Lower leg skin (tissue), 4 donors: ENCODE data around the gene CHL1. TPM values are rescaled to one million over a fixed set of nuclear protein-coding genes. Genes with fewer than 3 reads are reported as not detected.

Experiments used
- DNase-seq, 2 donors: peaks; one replicate each; pipeline ENCODE4 v3.0.0-alpha.2; 2019; ENCODE audit warnings: low spot score in 2 of 2
- H3K4me3 ChIP-seq: fragments of 200-600 bp; sonication (generic); 2 replicates; pipeline ENCODE4 v1.5.1; 2017; ENCODE audit warnings: mild to moderate bottlenecking, low read depth; ENCODE audit not compliant: poor library complexity, severe bottlenecking
- POLR2A ChIP-seq, 2 donors: fragments of 450-650 bp; IDR thresholded peaks; one replicate each; pipeline ENCODE4 v1.6.1; 2016 to 2017; ENCODE audit warnings: antibody characterized with exemption in 2 of 2, mild to moderate bottlenecking in 1 of 2, moderate library complexity in 1 of 2
- WGBS, 2 donors: methylation state at CpG; one replicate each; pipeline ENCODE4 v1.1.5; 2018; 5-methylcytosine and 5-hydroxymethylcytosine counted together
- intact Hi-C: fragments of 100-400 bp; cut with DNase I; formaldehyde crosslinking; loops from one replicate; pipeline ENCODE4 v1.15.0; 2023; ENCODE audit warnings: low total_unique reads
- total RNA-seq, 4 donors: library from RNA; depleted of rRNA; stranded (reverse); fragments of >200 nt; gene quantifications; one replicate each; pipeline ENCODE4 v1.1.0, GENCODE V29; 2016
- TF ChIP-seq, protein P1 (sequence below), 3 donors: fragments of 450-650 bp; IDR thresholded peaks; one replicate each; pipeline ENCODE4 v1.5.1; 2016; ENCODE audit warnings: antibody characterized with exemption in 3 of 3, mild to moderate bottlenecking in 3 of 3, moderate library complexity in 2 of 3

The CHL1 gene
- total RNA-seq, 4 donors from 2014 or later: 32.7 to 53.1 (median 42.9) TPM

DNA sequence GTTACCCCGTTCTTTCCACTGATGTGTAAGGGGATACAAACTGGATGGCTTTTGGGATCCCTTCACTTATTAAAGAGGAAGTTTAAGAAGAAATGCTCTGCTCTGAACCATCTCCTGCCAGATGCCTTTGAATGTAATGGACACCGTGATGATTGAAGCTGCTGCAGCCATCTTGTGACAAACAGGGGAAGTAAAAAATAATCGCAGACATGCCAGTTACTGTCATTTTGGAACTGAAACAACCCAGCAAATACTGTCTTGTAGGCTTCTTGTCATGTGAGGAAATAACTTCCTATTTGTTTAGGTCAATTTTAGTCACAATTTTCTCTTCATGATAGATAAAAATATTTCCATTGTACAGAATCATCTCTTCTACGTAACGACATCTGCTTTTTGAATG lies 224.0 kb downstream of the CHL1 start:
- 90 to 93% methylated on average over 5 of the region's 5 CpGs for WGBS, 2 donors
- TF ChIP-seq POLR2A (IDR thresholded peaks at IDR 0.05): no peak
- TF ChIP-seq, protein P1, sequence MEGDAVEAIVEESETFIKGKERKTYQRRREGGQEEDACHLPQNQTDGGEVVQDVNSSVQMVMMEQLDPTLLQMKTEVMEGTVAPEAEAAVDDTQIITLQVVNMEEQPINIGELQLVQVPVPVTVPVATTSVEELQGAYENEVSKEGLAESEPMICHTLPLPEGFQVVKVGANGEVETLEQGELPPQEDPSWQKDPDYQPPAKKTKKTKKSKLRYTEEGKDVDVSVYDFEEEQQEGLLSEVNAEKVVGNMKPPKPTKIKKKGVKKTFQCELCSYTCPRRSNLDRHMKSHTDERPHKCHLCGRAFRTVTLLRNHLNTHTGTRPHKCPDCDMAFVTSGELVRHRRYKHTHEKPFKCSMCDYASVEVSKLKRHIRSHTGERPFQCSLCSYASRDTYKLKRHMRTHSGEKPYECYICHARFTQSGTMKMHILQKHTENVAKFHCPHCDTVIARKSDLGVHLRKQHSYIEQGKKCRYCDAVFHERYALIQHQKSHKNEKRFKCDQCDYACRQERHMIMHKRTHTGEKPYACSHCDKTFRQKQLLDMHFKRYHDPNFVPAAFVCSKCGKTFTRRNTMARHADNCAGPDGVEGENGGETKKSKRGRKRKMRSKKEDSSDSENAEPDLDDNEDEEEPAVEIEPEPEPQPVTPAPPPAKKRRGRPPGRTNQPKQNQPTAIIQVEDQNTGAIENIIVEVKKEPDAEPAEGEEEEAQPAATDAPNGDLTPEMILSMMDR (IDR thresholded peaks at IDR 0.05): no peak
- no peak overlapping the region for H3K4me3 ChIP-seq
- DNase-seq: no peak
- intact Hi-C loops: no loop called here

DNA sequence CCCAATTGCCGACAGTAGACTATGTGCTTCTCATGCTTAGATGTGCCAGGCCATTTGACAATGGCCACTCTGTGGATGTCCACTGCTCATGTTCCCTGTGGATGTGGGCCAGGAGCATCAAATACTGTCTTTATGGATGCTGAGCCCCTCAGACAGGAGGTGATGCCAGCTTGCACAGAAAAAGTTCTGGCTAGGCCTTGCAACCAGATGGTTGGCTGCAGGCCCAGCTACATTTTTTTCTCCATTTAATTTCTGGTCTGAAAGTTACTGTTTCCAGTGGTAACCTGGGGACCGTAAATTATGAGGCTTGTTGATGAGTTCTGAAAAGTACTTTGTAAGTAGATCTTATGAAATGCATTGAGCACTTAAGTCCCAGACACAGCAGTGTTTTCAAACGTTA lies 228.5 kb downstream of the CHL1 start:
- TF ChIP-seq, protein P1 (IDR thresholded peaks at IDR 0.05): no peak
- no peak for TF ChIP-seq POLR2A (IDR thresholded peaks at IDR 0.05)
- intact Hi-C loops: no loop called here
- no peak overlapping the region for H3K4me3 ChIP-seq
- DNase-seq: no peak
- WGBS, 2 donors: 41 to 52% methylated on average over 3 of the region's 3 CpGs

DNA sequence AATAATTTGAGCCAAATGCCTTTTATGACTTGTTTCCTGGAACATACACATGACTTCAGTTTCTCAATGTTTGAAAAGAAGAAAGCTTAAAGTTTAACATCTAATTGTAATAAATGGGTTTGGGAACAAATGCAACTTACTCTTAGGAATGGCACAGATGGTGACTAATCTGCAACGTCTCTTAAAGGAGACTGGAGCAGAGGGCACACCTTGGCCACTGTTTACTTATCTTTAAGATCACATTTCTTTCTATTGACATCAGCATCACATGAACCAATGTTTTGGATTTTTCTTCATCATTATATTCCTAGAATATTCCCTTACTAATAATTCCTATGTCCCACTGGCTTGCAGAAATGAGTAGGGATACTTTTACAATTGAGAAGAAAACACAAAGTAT lies 229.5 kb downstream of the CHL1 start:
- no peak for DNase-seq
- WGBS, 2 donors: 39 to 41% methylated on average over 1 of the region's 1 CpG
- no peak overlapping the region for H3K4me3 ChIP-seq
- TF ChIP-seq, protein P1 (IDR thresholded peaks at IDR 0.05): no peak
- TF ChIP-seq POLR2A (IDR thresholded peaks at IDR 0.05): no peak
- intact Hi-C loops: no loop called here

DNA sequence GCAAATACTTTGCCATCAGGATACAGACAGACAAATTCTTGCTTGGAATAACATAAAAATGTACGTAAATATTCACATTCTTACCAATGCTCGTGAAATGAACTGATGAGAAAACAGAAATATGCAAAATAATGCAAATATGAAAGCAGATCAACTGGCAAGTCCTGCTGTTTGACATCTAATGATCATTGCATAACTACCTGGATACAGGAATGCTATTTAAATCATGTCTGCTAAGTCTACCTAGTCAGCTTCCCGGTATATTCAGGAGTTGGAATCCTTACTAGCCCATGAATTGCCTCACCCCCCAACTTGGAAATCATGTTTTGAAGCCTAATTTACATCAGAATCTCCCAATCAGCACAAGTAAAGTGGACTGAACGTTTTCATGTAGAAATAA lies 230.6 kb downstream of the CHL1 start:
- H3K4me3 ChIP-seq: no peak overlapping the region
- no peak for DNase-seq
- 52 to 56% methylated on average over 4 of the region's 4 CpGs for WGBS, 2 donors
- intact Hi-C loops: no loop called here
- no peak for TF ChIP-seq POLR2A (IDR thresholded peaks at IDR 0.05)
- TF ChIP-seq, protein P1 (IDR thresholded peaks at IDR 0.05): no peak

DNA sequence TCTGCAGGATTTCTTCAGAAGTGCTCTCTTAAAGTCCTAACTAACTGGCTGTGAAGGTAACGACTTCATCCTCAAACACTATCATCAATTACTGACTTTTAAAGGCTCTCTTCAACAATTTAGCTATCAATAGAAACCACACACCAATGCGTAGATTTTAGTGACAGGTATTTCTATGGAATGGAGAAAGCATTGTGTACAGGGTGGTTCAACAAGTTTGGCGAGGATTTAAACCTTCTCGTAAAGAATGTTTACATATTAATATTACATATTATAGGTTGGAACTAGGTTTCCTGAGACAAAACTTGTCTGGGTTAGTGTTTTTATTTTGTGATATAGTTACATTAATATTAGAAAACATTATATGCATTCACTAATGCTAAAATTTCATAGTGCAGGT lies 233.6 kb downstream of the CHL1 start:
- intact Hi-C loops: no loop called here
- no peak for TF ChIP-seq POLR2A (IDR thresholded peaks at IDR 0.05)
- TF ChIP-seq, protein P1 (IDR thresholded peaks at IDR 0.05): no peak
- 57 to 63% methylated on average over 4 of the region's 4 CpGs for whole genome bisulfite sequencing, 2 donors
- no peak overlapping the region for H3K4me3 ChIP-seq
- no peak for DNase-seq

DNA sequence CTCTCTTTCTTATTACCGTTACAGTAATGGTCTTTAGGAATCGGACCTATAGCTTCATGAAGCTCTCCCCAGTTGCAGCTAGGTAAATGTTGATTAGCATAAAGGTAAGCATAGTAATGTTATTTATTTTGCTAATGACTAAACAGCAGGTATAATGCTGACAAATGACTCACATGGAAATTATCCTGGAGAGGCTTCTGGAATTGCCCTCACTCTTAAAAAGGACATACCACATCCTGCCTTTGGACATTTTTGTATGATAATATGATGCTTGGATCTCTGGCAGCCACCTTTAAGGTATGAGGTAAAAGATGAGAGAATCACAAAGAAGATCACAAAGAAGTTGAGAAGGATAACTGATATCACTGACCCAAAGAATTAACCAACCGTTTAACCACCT lies 238.6 kb downstream of the CHL1 start:
- TF ChIP-seq, protein P1 (IDR thresholded peaks at IDR 0.05): no peak
- no peak for TF ChIP-seq POLR2A (IDR thresholded peaks at IDR 0.05)
- H3K4me3 ChIP-seq: no peak overlapping the region
- DNase-seq: no peak
- WGBS, 2 donors: 64 to 74% methylated on average over 3 of the region's 3 CpGs
- intact Hi-C loops: no loop called here
